GM23338 (cell line): ENCODE results near the gene NLRC3. TPM values are rescaled to one million over a fixed set of nuclear protein-coding genes. Genes with fewer than 3 reads are reported as not detected.

ENCODE experiments used
- ATAC-seq: fragments of 200-7000 bp; cut with Tn5 transposase; 3 replicates; pipeline ENCODE4 v1.9.1; 2020
- DNase-seq: peaks from one replicate; pipeline ENCODE4 v3.0.0-alpha.2; 2015; ENCODE audit warnings: low spot score
- H2AFZ ChIP-seq: fragments of 200-600 bp; sonication (generic); 2 replicates; pipeline ENCODE4 v1.8.0; 2016; ENCODE audit warnings: antibody characterized with exemption, mild to moderate bottlenecking, moderate library complexity
- H3F3A ChIP-seq: fragments of 200-600 bp; sonication (generic); replicated peaks from 2 replicates; pipeline ENCODE4 v1.8.0; 2017; ENCODE audit warnings: antibody characterized with exemption, mixed run types, low read depth
- H3K27ac ChIP-seq: fragments of 200-600 bp; sonication (generic); 2 replicates; pipeline ENCODE4 v1.6.1; 2016; ENCODE audit warnings: low read depth
- H3K27me3 ChIP-seq: fragments of 200-600 bp; sonication (generic); 2 replicates; pipeline ENCODE4 v1.8.0; 2016; ENCODE audit warnings: mild to moderate bottlenecking, mixed run types, moderate library complexity; ENCODE audit not compliant: insufficient read depth
- H3K36me3 ChIP-seq: fragments of 200-600 bp; sonication (generic); 2 replicates; pipeline ENCODE4 v1.8.0; 2016; ENCODE audit warnings: mild to moderate bottlenecking; ENCODE audit not compliant: insufficient read depth
- H3K4me1 ChIP-seq: fragments of 200-600 bp; sonication (generic); 2 replicates; pipeline ENCODE4 v1.8.0; 2016; ENCODE audit warnings: mild to moderate bottlenecking, moderate library complexity; ENCODE audit not compliant: insufficient read depth
- H3K4me2 ChIP-seq: fragments of 200-600 bp; sonication (generic); 2 replicates; pipeline ENCODE4 v1.7.1; 2017; ENCODE audit warnings: mixed run types
- H3K4me3 ChIP-seq: fragments of 200-600 bp; sonication (generic); 2 replicates; pipeline ENCODE4 v1.6.1; 2016; ENCODE audit warnings: mixed run types
- H3K79me2 ChIP-seq: fragments of 200-600 bp; sonication (generic); replicated peaks from 2 replicates; pipeline ENCODE4 v1.8.0; 2017; ENCODE audit warnings: mild to moderate bottlenecking; ENCODE audit not compliant: insufficient read depth
- H3K9me2 ChIP-seq: fragments of 200-600 bp; sonication (generic); 2 replicates; pipeline ENCODE4 v1.8.0; 2017; ENCODE audit not compliant: insufficient read depth
- H4K20me1 ChIP-seq: fragments of 200-600 bp; sonication (generic); replicated peaks from 2 replicates; pipeline ENCODE4 v1.8.0; 2017; ENCODE audit warnings: mild to moderate bottlenecking; ENCODE audit not compliant: insufficient read depth
- H3K27ac Mint-ChIP-seq: 2 replicates; pipeline ENCODE4 v1.8.0; 2020; ENCODE audit warnings: inconsistent platforms, mild to moderate bottlenecking, moderate library complexity, mixed read lengths
- H3K27me3 Mint-ChIP-seq: 3 replicates; pipeline ENCODE4 v1.8.0; 2022; ENCODE audit warnings: low read depth, mild to moderate bottlenecking, moderate library complexity, mixed read lengths, inconsistent platforms; ENCODE audit not compliant: insufficient read depth, poor library complexity
- H3K36me3 Mint-ChIP-seq: 3 replicates; pipeline ENCODE4 v1.8.0; 2021; ENCODE audit warnings: low read depth, mild to moderate bottlenecking, inconsistent platforms, moderate library complexity, mixed read lengths
- H3K4me1 Mint-ChIP-seq: 3 replicates; pipeline ENCODE4 v1.8.0; 2020; ENCODE audit warnings: mild to moderate bottlenecking, inconsistent platforms, mixed read lengths
- H3K4me3 Mint-ChIP-seq: 3 replicates; pipeline ENCODE4 v1.8.0; 2021; ENCODE audit warnings: moderate library complexity, mild to moderate bottlenecking, inconsistent platforms, mixed read lengths
- H3K9me3 Mint-ChIP-seq: 3 replicates; pipeline ENCODE4 v1.8.0; 2020; ENCODE audit warnings: moderate library complexity, mild to moderate bottlenecking, inconsistent platforms, mixed read lengths
- CREB1 ChIP-seq: fragments of 250-450 bp; sonication (Bioruptor Pico); IDR thresholded peaks from 2 replicates; pipeline ENCODE4 v1.5.0; 2020; ENCODE audit warnings: low read depth, mild to moderate bottlenecking, moderate library complexity
- CTCF ChIP-seq, 2 experiments: fragments of 200-600 bp in 1 of 2; sonication (generic) in 1 of 2; conservative IDR thresholded peaks; 2 replicates each; pipeline versions ENCODE4 v1.5.1 to v1.6.1; 2016 to 2017; ENCODE audit warnings: antibody characterized with exemption in 2 of 2, low read depth in 2 of 2, mild to moderate bottlenecking in 2 of 2, moderate library complexity in 1 of 2
- ETS1 ChIP-seq: IDR thresholded peaks from 2 replicates; pipeline ENCODE4 v1.6.1; 2016; ENCODE audit warnings: antibody characterized with exemption
- EZH2 ChIP-seq: fragments of 200-600 bp; sonication (generic); IDR thresholded peaks from one replicate; pipeline ENCODE4 v1.8.0; 2017; ENCODE audit warnings: antibody characterized with exemption, mild to moderate bottlenecking, low read depth; ENCODE audit not compliant: unreplicated experiment
- EZH2phosphoT487 ChIP-seq: fragments of 200-600 bp; sonication (generic); IDR thresholded peaks from one replicate; pipeline ENCODE4 v1.8.1; 2018; ENCODE audit warnings: antibody characterized with exemption; ENCODE audit not compliant: unreplicated experiment
- JUNB ChIP-seq: IDR thresholded peaks from one replicate; pipeline ENCODE4 v1.6.1; 2016; ENCODE audit warnings: antibody characterized with exemption; ENCODE audit not compliant: unreplicated experiment
- NANOG ChIP-seq: IDR thresholded peaks from 2 replicates; pipeline ENCODE4 v1.6.1; 2016; ENCODE audit warnings: antibody characterized with exemption, borderline replicate concordance
- POLR2AphosphoS5 ChIP-seq: IDR thresholded peaks from 2 replicates; pipeline ENCODE4 v1.6.1; 2016; ENCODE audit warnings: antibody characterized with exemption, low read depth
- REST ChIP-seq: IDR thresholded peaks from one replicate; pipeline ENCODE4 v1.6.1; 2018; ENCODE audit warnings: antibody characterized with exemption; ENCODE audit not compliant: unreplicated experiment
- STAT1 ChIP-seq: IDR thresholded peaks from one replicate; pipeline ENCODE4 v1.6.1; 2016; ENCODE audit warnings: antibody characterized with exemption; ENCODE audit not compliant: unreplicated experiment
- ZNF114 ChIP-seq: fragments of 250-450 bp; sonication (Bioruptor Pico); IDR thresholded peaks from 2 replicates; pipeline ENCODE4 v1.5.0; 2020; ENCODE audit warnings: mild to moderate bottlenecking, moderate library complexity
- ZNF331 ChIP-seq: fragments of 250-450 bp; sonication (Bioruptor Pico); IDR thresholded peaks from 2 replicates; pipeline ENCODE4 v1.5.0; 2020; ENCODE audit warnings: low read depth, mild to moderate bottlenecking, moderate library complexity
- ZNF462 ChIP-seq: fragments of 250-450 bp; sonication (Bioruptor Pico); IDR thresholded peaks from 2 replicates; pipeline ENCODE4 v1.5.0; 2020; ENCODE audit warnings: mild to moderate bottlenecking, moderate library complexity
- polyA plus RNA-seq: library from polyadenylated mRNA; unstranded; fragments of >200 nt; fragmentation: Nextera tagmentation; extraction: Ambion mirVana; gene quantifications from 2 replicates; pipeline ENCODE4 v1.2.1, GENCODE V29; 2016
- total RNA-seq: library from RNA; depleted of rRNA; stranded (reverse); fragments of >200 nt; shearing (Covaris generic); gene quantifications from 2 replicates; pipeline ENCODE4 v1.2.3, GENCODE V29; 2014

Gene NLRC3
- total and polyA plus RNA-seq, 2 experiments from 2014 or later: 0.11 to 0.49 TPM

GRCh38 chr16:3587547-3588110, 10.4 kb upstream of the NLRC3 start:
- peaks cover 8% of the 10 kb centered on the region; the same call in 2 of the 3 replicates for H3K4me1 Mint-ChIP-seq
- no peak overlapping the region for H3K27ac Mint-ChIP-seq
- peak; percentile 58 for ATAC-seq

More at GRCh38 chr16:3587547-3588110, 10.4 kb upstream of the NLRC3 start:
- no peaks in the 10 kb centered on the region for H3K79me2 ChIP-seq
- H3K27me3 Mint-ChIP-seq: peaks cover 2% of the 10 kb centered on the region
- H2AFZ ChIP-seq: no peak overlapping the region
- H3K4me3 ChIP-seq: no peak overlapping the region
- no peaks in the 10 kb centered on the region; the same call in 1 of the 2 replicates for H4K20me1 ChIP-seq
- H3K4me3 Mint-ChIP-seq: no peak overlapping the region
- H3K36me3 Mint-ChIP-seq: peaks cover 43% of the 10 kb centered on the region
- peak overlapping the region; percentile 74; the same call in 1 of the 2 replicates for H3K27ac ChIP-seq
- no peaks in the 10 kb centered on the region for H3K9me2 ChIP-seq
- no peak overlapping the region for H3K4me2 ChIP-seq
- no peaks in the 10 kb centered on the region for H3K36me3 ChIP-seq
- H3K4me1 ChIP-seq: no peaks in the 10 kb centered on the region
- no peak for DNase-seq
- no peaks in the 10 kb centered on the region for H3K27me3 ChIP-seq
- no peaks in the 10 kb centered on the region for H3K9me3 Mint-ChIP-seq
- no peaks in the 10 kb centered on the region for H3F3A ChIP-seq
- TF ChIP-seq EZH2phosphoT487 (no peak), ZNF462 (CRISPR knock-in tag) (no peak), EZH2 (no peak), ZNF331 (CRISPR knock-in tag) (no peak), NANOG (no peak), CREB1 (CRISPR knock-in tag) (no peak), REST (no peak), CTCF (conservative IDR thresholded peaks at IDR 0.05; ENCODE audit: low read depth in 2 of 2) (no peak), ZNF114 (CRISPR knock-in tag) (no peak), JUNB (no peak), STAT1 (no peak), ETS1 (no peak), POLR2AphosphoS5 (no peak)
